ENCODE data around the gene TBC1D13.
"Not testable (repeated sequence)": the region's sequence is repeated elsewhere in the genome, so short reads cannot be mapped to it uniquely, and the experiment has no call there.

Gene TBC1D13

GRCh38 chr9:128843171-128843570 is 56.1 kb downstream of the TBC1D13 start:
- H3K4ac ChIP-seq (ENCODE audit: low read depth in 1 of 2, low read length in 2 of 2); H3K9ac ChIP-seq (ENCODE audit: low read length); H4K91ac ChIP-seq (ENCODE audit: low read length); H2BK120ac ChIP-seq (ENCODE audit: low read depth, low read length); H3K4me1 ChIP-seq (ENCODE audit: control insufficient read depth, insufficient read depth, low read depth, low read length); DNase-seq; H2BK12ac ChIP-seq (ENCODE audit: low read length in 2 of 2); H3K4me2 ChIP-seq (ENCODE audit: low read length, poor library complexity, severe bottlenecking); H3K23ac ChIP-seq (ENCODE audit: low read length in 2 of 2); H2AK5ac ChIP-seq (ENCODE audit: low read length, severe bottlenecking); H2AFZ ChIP-seq (ENCODE audit: low read depth, low read length); H2BK15ac ChIP-seq (ENCODE audit: low read depth, poor library complexity, severe bottlenecking); H2BK5ac ChIP-seq (ENCODE audit: low read depth, low read length, poor library complexity, severe bottlenecking); H3K27ac ChIP-seq (ENCODE audit: low read length, poor library complexity, severe bottlenecking); H3K9me3 ChIP-seq (ENCODE audit: control insufficient read depth, low read length); H4K8ac ChIP-seq (ENCODE audit: low read length); H3K27me3 ChIP-seq (ENCODE audit: control insufficient read depth in 1 of 2, insufficient read depth in 1 of 2, low read length in 2 of 2); H3K14ac ChIP-seq (ENCODE audit: low read length in 2 of 2); H3K18ac ChIP-seq (ENCODE audit: low read depth in 1 of 2, low read length in 2 of 2); H3K4me3 ChIP-seq (ENCODE audit: insufficient read depth in 1 of 2, low read depth in 1 of 2, low read length in 2 of 2): not testable (repeated sequence)
- 96% methylated on average over 7 of the region's 7 CpGs for WGBS
- Histone ChIP-seq H3K36me3 (ENCODE audit: control insufficient read depth in 1 of 2, insufficient read depth in 2 of 2, low read depth in 1 of 2, low read length in 2 of 2) (peaks cover 8 to 12% of the 10 kb centered on the region in 2 experiments), H3K79me1 (replicated peaks; ENCODE audit: low read length, poor library complexity, severe bottlenecking) (peaks cover 12% of the 10 kb centered on the region)

GRCh38 chr9:128845186-128845931 is 58.3 kb downstream of the TBC1D13 start:
- Histone ChIP-seq H2BK120ac (ENCODE audit: low read depth, low read length) (no peak overlapping the region), H2AFZ (ENCODE audit: low read depth, low read length) (no peak overlapping the region), H3K4ac (ENCODE audit: low read depth in 1 of 2, low read length in 2 of 2) (no peak overlapping the region), H3K4me1 (ENCODE audit: control insufficient read depth, insufficient read depth, low read depth, low read length) (peaks cover 2% of the 10 kb centered on the region), H3K79me1 (replicated peaks; ENCODE audit: low read length, poor library complexity, severe bottlenecking) (peaks cover 12% of the 10 kb centered on the region), H3K9ac (ENCODE audit: low read length) (no peak overlapping the region), H2BK12ac (ENCODE audit: low read length in 2 of 2) (no peak overlapping the region), H4K8ac (ENCODE audit: low read length) (no peak overlapping the region), H3K9me3 (ENCODE audit: control insufficient read depth, low read length) (peaks cover 5% of the 10 kb centered on the region), H3K27me3 (ENCODE audit: control insufficient read depth in 1 of 2, insufficient read depth in 1 of 2, low read length in 2 of 2) (no peaks in the 10 kb centered on the region), H4K91ac (ENCODE audit: low read length) (no peak overlapping the region), H3K4me3 (ENCODE audit: insufficient read depth in 1 of 2, low read depth in 1 of 2, low read length in 2 of 2) (no peak overlapping the region), H3K27ac (ENCODE audit: low read length, poor library complexity, severe bottlenecking) (no peak overlapping the region), H3K18ac (ENCODE audit: low read depth in 1 of 2, low read length in 2 of 2) (no peak overlapping the region), H2BK5ac (ENCODE audit: low read depth, low read length, poor library complexity, severe bottlenecking) (no peak overlapping the region), H3K23ac (ENCODE audit: low read length in 2 of 2) (no peak overlapping the region), H2BK15ac (ENCODE audit: low read depth, poor library complexity, severe bottlenecking) (no peak overlapping the region), H3K36me3 (ENCODE audit: control insufficient read depth in 1 of 2, insufficient read depth in 2 of 2, low read depth in 1 of 2, low read length in 2 of 2) (peaks cover 8 to 11% of the 10 kb centered on the region in 2 experiments), H3K14ac (ENCODE audit: low read length in 2 of 2) (no peak overlapping the region), H3K4me2 (ENCODE audit: low read length, poor library complexity, severe bottlenecking) (no peak overlapping the region), H2AK5ac (ENCODE audit: low read length, severe bottlenecking) (no peak overlapping the region)
- peak; percentile 6 for DNase-seq
- 79% methylated on average over 9 of the region's 13 CpGs for WGBS

GRCh38 chr9:128846680-128847030 is 59.6 kb downstream of the TBC1D13 start:
- Histone ChIP-seq H2BK120ac (ENCODE audit: low read depth, low read length) (no peak overlapping the region), H2AK5ac (ENCODE audit: low read length, severe bottlenecking) (no peak overlapping the region), H3K4me2 (ENCODE audit: low read length, poor library complexity, severe bottlenecking) (no peak overlapping the region), H3K23ac (ENCODE audit: low read length in 2 of 2) (no peak overlapping the region), H3K27ac (ENCODE audit: low read length, poor library complexity, severe bottlenecking) (no peak overlapping the region), H4K8ac (ENCODE audit: low read length) (no peak overlapping the region), H3K4ac (ENCODE audit: low read depth in 1 of 2, low read length in 2 of 2) (no peak overlapping the region), H3K4me1 (ENCODE audit: control insufficient read depth, insufficient read depth, low read depth, low read length) (peaks cover 2% of the 10 kb centered on the region), H4K91ac (ENCODE audit: low read length) (no peak overlapping the region), H3K9ac (ENCODE audit: low read length) (no peak overlapping the region), H3K79me1 (replicated peaks; ENCODE audit: low read length, poor library complexity, severe bottlenecking) (peaks cover 14% of the 10 kb centered on the region), H3K9me3 (ENCODE audit: control insufficient read depth, low read length) (peaks cover 5% of the 10 kb centered on the region), H2BK5ac (ENCODE audit: low read depth, low read length, poor library complexity, severe bottlenecking) (no peak overlapping the region), H3K27me3 (ENCODE audit: control insufficient read depth in 1 of 2, insufficient read depth in 1 of 2, low read length in 2 of 2) (no peaks in the 10 kb centered on the region), H3K14ac (ENCODE audit: low read length in 2 of 2) (no peak overlapping the region), H3K36me3 (ENCODE audit: control insufficient read depth in 1 of 2, insufficient read depth in 2 of 2, low read depth in 1 of 2, low read length in 2 of 2) (peaks cover 8 to 11% of the 10 kb centered on the region in 2 experiments), H2BK12ac (ENCODE audit: low read length in 2 of 2) (no peak overlapping the region), H2AFZ (ENCODE audit: low read depth, low read length) (no peak overlapping the region), H3K18ac (ENCODE audit: low read depth in 1 of 2, low read length in 2 of 2) (no peak overlapping the region), H2BK15ac (ENCODE audit: low read depth, poor library complexity, severe bottlenecking) (no peak overlapping the region), H3K4me3 (ENCODE audit: insufficient read depth in 1 of 2, low read depth in 1 of 2, low read length in 2 of 2) (no peak overlapping the region)
- 94% methylated on average over 3 of the region's 3 CpGs for WGBS
- no peak for DNase-seq

DNA sequence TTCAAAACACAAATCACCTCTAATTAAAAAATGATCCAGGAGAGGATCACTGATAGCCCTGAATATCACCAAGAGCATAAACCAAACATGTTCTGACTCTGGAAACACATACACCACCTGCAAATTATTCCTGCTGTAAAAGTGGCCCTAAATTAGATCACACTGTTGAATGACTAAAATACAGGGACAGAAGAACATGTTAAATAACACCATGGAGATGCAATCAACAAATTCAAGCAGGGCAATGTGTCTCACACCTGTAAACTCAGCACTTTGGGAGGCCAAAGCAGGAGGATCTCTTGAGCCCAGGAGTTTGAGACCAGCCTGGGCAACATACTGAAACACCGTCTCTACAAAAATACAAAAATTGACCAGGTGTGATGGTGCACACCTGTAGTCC is 60.8 kb downstream of the TBC1D13 start:
- no peak overlapping the region for H2AK5ac ChIP-seq (ENCODE audit: low read length, severe bottlenecking)
- no peak overlapping the region for H4K91ac ChIP-seq (ENCODE audit: low read length)
- H3K27me3 ChIP-seq (ENCODE audit: control insufficient read depth in 1 of 2, insufficient read depth in 1 of 2, low read length in 2 of 2) = no peaks in the 10 kb centered on the region
- no peak overlapping the region for H4K8ac ChIP-seq (ENCODE audit: low read length)
- peaks cover 16% of the 10 kb centered on the region for H3K79me1 ChIP-seq (replicated peaks; ENCODE audit: low read length, poor library complexity, severe bottlenecking)
- no peak overlapping the region for H3K23ac ChIP-seq (ENCODE audit: low read length in 2 of 2)
- H2AFZ ChIP-seq (ENCODE audit: low read depth, low read length) = no peak overlapping the region
- H3K4me1 ChIP-seq (ENCODE audit: control insufficient read depth, insufficient read depth, low read depth, low read length) = peaks cover 2% of the 10 kb centered on the region
- H3K18ac ChIP-seq (ENCODE audit: low read depth in 1 of 2, low read length in 2 of 2) = no peak overlapping the region
- no peak overlapping the region for H3K27ac ChIP-seq (ENCODE audit: low read length, poor library complexity, severe bottlenecking)
- H3K4ac ChIP-seq (ENCODE audit: low read depth in 1 of 2, low read length in 2 of 2) = no peak overlapping the region
- 89% methylated on average over 1 of the region's 1 CpG for WGBS
- no peak overlapping the region for H2BK5ac ChIP-seq (ENCODE audit: low read depth, low read length, poor library complexity, severe bottlenecking)
- no peak for DNase-seq
- H2BK15ac ChIP-seq (ENCODE audit: low read depth, poor library complexity, severe bottlenecking) = no peak overlapping the region
- no peak overlapping the region for H3K4me2 ChIP-seq (ENCODE audit: low read length, poor library complexity, severe bottlenecking)
- H2BK120ac ChIP-seq (ENCODE audit: low read depth, low read length) = no peak overlapping the region
- H3K9me3 ChIP-seq (ENCODE audit: control insufficient read depth, low read length) = peaks cover 5% of the 10 kb centered on the region
- no peak overlapping the region for H2BK12ac ChIP-seq (ENCODE audit: low read length in 2 of 2)
- H3K36me3 ChIP-seq (ENCODE audit: control insufficient read depth in 1 of 2, insufficient read depth in 2 of 2, low read depth in 1 of 2, low read length in 2 of 2) = peaks cover 0 to 4% of the 10 kb centered on the region in 2 experiments
- H3K4me3 ChIP-seq (ENCODE audit: insufficient read depth in 1 of 2, low read depth in 1 of 2, low read length in 2 of 2) = no peak overlapping the region
- H3K14ac ChIP-seq (ENCODE audit: low read length in 2 of 2) = no peak overlapping the region
- H3K9ac ChIP-seq (ENCODE audit: low read length) = no peak overlapping the region
